Neural progenitor cell (in vitro differentiated cells): ENCODE results near the gene CREG1. TPM values are rescaled to one million over a fixed set of nuclear protein-coding genes. Genes with fewer than 3 reads are reported as not detected.
A peak's percentile ranks its signal among the peaks of the same experiment; 100 is the strongest.
"Not testable (repeated sequence)": the region's sequence is repeated elsewhere in the genome, so short reads cannot be mapped to it uniquely, and the experiment has no call there.

Experiments
- DNase-seq: peaks from one replicate; pipeline ENCODE4 v3.0.0-alpha.2; 2016; ENCODE audit warnings: low spot score
- H2AFZ ChIP-seq: fragments of 200-600 bp; sonication (generic); replicated peaks from 2 replicates; pipeline ENCODE4 v1.6.1; 2016; ENCODE audit warnings: antibody characterized with exemption
- H3F3A ChIP-seq: fragments of 200-600 bp; sonication (generic); 2 replicates; pipeline ENCODE4 v1.6.1; 2016; ENCODE audit warnings: antibody characterized with exemption, low read depth
- H3K27ac ChIP-seq: fragments of 200-600 bp; sonication (generic); 2 replicates; pipeline ENCODE4 v1.5.1; 2016; ENCODE audit warnings: mild to moderate bottlenecking
- H3K27me3 ChIP-seq: fragments of 200-600 bp; sonication (generic); 2 replicates; pipeline ENCODE4 v1.6.1; 2016; ENCODE audit warnings: mild to moderate bottlenecking, moderate library complexity
- H3K36me3 ChIP-seq: fragments of 200-600 bp; sonication (generic); 2 replicates; pipeline ENCODE4 v1.5.1; 2016
- H3K4me1 ChIP-seq: fragments of 200-600 bp; sonication (generic); 2 replicates; pipeline ENCODE4 v1.6.1; 2016; ENCODE audit warnings: mixed run types
- H3K4me2 ChIP-seq: fragments of 200-600 bp; sonication (generic); 2 replicates; pipeline ENCODE4 v1.6.1; 2016
- H3K4me3 ChIP-seq: fragments of 200-600 bp; sonication (generic); 2 replicates; pipeline ENCODE4 v1.5.1; 2016
- H3K79me2 ChIP-seq: fragments of 200-600 bp; sonication (generic); 2 replicates; pipeline ENCODE4 v1.6.1; 2016; ENCODE audit warnings: low read depth
- H3K9ac ChIP-seq: fragments of 200-600 bp; sonication (generic); 2 replicates; pipeline ENCODE4 v1.6.1; 2016
- H3K9me3 ChIP-seq: fragments of 200-600 bp; sonication (generic); 2 replicates; pipeline ENCODE4 v1.5.1; 2016; ENCODE audit warnings: low read depth
- H4K20me1 ChIP-seq: fragments of 200-600 bp; sonication (generic); 2 replicates; pipeline ENCODE4 v1.6.1; 2016; ENCODE audit warnings: low read depth
- H3K27ac Mint-ChIP-seq: 3 replicates; pipeline ENCODE4 v1.8.0; 2021; ENCODE audit warnings: mixed read lengths
- H3K27me3 Mint-ChIP-seq: 2 replicates; pipeline ENCODE4 v1.8.0; 2022; ENCODE audit warnings: low read depth, mild to moderate bottlenecking, inconsistent platforms, moderate library complexity, mixed read lengths; ENCODE audit not compliant: insufficient read depth
- H3K36me3 Mint-ChIP-seq: 3 replicates; pipeline ENCODE4 v1.8.0; 2021; ENCODE audit warnings: mixed read lengths
- H3K4me1 Mint-ChIP-seq: 3 replicates; pipeline ENCODE4 v1.8.0; 2021; ENCODE audit warnings: mixed read lengths
- H3K4me3 Mint-ChIP-seq: 3 replicates; pipeline ENCODE4 v1.8.0; 2021; ENCODE audit warnings: mild to moderate bottlenecking, moderate library complexity, mixed read lengths
- H3K9me3 Mint-ChIP-seq: 3 replicates; pipeline ENCODE4 v1.8.0; 2020; ENCODE audit warnings: mixed read lengths
- EZH2 ChIP-seq: fragments of 200-600 bp; sonication (generic); IDR thresholded peaks from 2 replicates; pipeline ENCODE4 v1.6.1; 2017; ENCODE audit warnings: antibody characterized with exemption, mild to moderate bottlenecking, moderate library complexity
- EZH2phosphoT487 ChIP-seq: fragments of 200-600 bp; sonication (generic); IDR thresholded peaks from 2 replicates; pipeline ENCODE4 v1.6.1; 2017; ENCODE audit warnings: antibody characterized with exemption
- total RNA-seq: library from RNA; depleted of rRNA; stranded (reverse); fragments of >200 nt; gene quantifications from 2 replicates; pipeline ENCODE4 v1.2.3, GENCODE V29; 2015; ENCODE audit warnings: low replicate concordance
- TF ChIP-seq, protein P1 (sequence below): fragments of 200-600 bp; sonication (generic); IDR thresholded peaks from 2 replicates; pipeline ENCODE4 v1.5.1; 2017; ENCODE audit warnings: antibody characterized with exemption, mild to moderate bottlenecking

Gene CREG1
- total RNA-seq, 1 donor from 2014 or later = 55.6 TPM

DNA sequence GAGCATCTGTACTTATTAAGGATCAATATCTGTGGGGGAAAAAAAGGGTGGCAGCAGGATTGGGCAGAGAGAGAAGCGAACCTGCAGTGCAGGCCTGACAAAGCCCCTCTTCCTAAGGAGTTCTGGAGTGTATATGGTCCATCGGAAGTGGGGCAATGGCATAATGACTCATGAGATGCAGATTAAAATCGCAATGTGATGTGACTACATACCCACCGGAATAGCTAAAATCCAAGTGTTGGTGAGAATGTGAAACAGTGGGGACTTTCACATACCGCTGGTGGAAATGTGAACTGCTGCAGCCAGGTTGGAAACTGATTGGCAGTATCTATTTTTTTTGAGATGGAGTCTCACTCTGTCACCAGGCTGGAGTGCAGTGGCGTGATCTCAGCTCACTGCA is 8.2 kb upstream of the CREG1 start:
- H3K4me3 ChIP-seq = no peak overlapping the region
- no peaks in the 10 kb centered on the region for H3K4me1 ChIP-seq
- no peak overlapping the region for H3K4me2 ChIP-seq
- no peak overlapping the region for H2AFZ ChIP-seq
- H4K20me1 ChIP-seq = no peaks in the 10 kb centered on the region
- no peak for TF ChIP-seq EZH2phosphoT487
- no peak for TF ChIP-seq EZH2
- TF ChIP-seq, protein P1, sequence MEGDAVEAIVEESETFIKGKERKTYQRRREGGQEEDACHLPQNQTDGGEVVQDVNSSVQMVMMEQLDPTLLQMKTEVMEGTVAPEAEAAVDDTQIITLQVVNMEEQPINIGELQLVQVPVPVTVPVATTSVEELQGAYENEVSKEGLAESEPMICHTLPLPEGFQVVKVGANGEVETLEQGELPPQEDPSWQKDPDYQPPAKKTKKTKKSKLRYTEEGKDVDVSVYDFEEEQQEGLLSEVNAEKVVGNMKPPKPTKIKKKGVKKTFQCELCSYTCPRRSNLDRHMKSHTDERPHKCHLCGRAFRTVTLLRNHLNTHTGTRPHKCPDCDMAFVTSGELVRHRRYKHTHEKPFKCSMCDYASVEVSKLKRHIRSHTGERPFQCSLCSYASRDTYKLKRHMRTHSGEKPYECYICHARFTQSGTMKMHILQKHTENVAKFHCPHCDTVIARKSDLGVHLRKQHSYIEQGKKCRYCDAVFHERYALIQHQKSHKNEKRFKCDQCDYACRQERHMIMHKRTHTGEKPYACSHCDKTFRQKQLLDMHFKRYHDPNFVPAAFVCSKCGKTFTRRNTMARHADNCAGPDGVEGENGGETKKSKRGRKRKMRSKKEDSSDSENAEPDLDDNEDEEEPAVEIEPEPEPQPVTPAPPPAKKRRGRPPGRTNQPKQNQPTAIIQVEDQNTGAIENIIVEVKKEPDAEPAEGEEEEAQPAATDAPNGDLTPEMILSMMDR = no peak
- H3K27ac ChIP-seq = no peak overlapping the region
- Mint-ChIP-seq H3K27ac (no peak overlapping the region), H3K4me3 (no peak overlapping the region), H3K9me3 (no peaks in the 10 kb centered on the region), H3K4me1 (peaks cover 8% of the 10 kb centered on the region), H3K36me3 (no peaks in the 10 kb centered on the region), H3K27me3 (peaks cover 2% of the 10 kb centered on the region)
- H3K27me3 ChIP-seq = no peaks in the 10 kb centered on the region
- no peaks in the 10 kb centered on the region for H3K36me3 ChIP-seq
- H3F3A ChIP-seq = no peaks in the 10 kb centered on the region
- DNase-seq = no peak
- H3K9me3 ChIP-seq = no peaks in the 10 kb centered on the region
- H3K9ac ChIP-seq = no peak overlapping the region
- no peaks in the 10 kb centered on the region for H3K79me2 ChIP-seq

DNA sequence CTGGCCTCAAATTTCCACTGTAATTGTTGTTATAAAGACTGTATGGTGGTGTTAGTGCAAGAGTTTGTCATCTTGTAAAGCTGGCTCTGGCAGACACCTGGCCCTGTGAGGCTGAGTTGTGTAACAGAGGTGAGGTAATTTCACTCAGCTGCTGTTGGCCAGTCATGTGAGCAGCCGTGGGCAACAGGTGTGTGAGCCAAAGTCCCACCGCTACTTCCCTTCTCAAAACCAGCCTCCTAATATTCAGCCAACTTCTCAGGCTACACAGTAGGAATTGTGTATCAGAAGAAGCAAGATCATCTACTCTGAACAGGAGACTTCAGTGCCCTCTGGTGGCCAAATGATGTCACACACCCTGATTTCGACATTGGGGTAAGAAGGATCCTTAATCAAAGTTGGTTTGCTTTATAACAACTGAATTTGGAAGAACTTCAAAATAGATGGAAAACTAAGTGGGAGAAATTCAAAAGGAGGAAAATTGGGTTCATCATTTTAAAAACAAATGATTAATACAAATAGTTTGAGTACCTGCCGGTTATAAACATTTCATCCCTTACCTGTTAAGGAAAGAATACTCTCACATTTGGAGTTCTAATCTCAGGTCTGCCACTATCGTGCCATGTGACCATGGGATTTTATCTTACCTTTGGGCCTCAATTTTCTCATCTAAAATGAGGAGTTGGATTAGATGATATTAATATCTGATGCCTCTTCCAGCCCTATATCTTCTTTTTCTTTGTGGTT is 2.6 kb upstream of the CREG1 start:
- H3K4me1 Mint-ChIP-seq = peaks cover 13% of the 10 kb centered on the region
- H3K27me3 Mint-ChIP-seq = peaks cover 7% of the 10 kb centered on the region
- TF ChIP-seq, protein P1 = peak; percentile 96
- TF ChIP-seq EZH2 = no peak
- Histone ChIP-seq H3F3A (peaks cover 8% of the 10 kb centered on the region), H3K9ac (no peak overlapping the region), H3K27me3 (peaks cover 7% of the 10 kb centered on the region), H4K20me1 (peaks cover 3% of the 10 kb centered on the region), H2AFZ (no peak overlapping the region), H3K4me3 (no peak overlapping the region), H3K9me3 (no peaks in the 10 kb centered on the region), H3K36me3 (no peaks in the 10 kb centered on the region), H3K79me2 (peaks cover 9% of the 10 kb centered on the region), H3K27ac (no peak overlapping the region), H3K4me1 (peaks cover 13% of the 10 kb centered on the region), H3K4me2 (no peak overlapping the region)
- no peaks in the 10 kb centered on the region for H3K36me3 Mint-ChIP-seq
- no peak overlapping the region for H3K4me3 Mint-ChIP-seq
- no peaks in the 10 kb centered on the region for H3K9me3 Mint-ChIP-seq
- DNase-seq = peak; percentile 79
- H3K27ac Mint-ChIP-seq = no peak overlapping the region

GRCh38 chr1:167555072-167555471 is 1.5 kb upstream of the CREG1 start:
- not testable (repeated sequence) for H3K79me2 ChIP-seq, H3K36me3 ChIP-seq, H3K27ac Mint-ChIP-seq, H3K27ac ChIP-seq, DNase-seq, H3K9ac ChIP-seq, H3K36me3 Mint-ChIP-seq, H3K9me3 ChIP-seq, H4K20me1 ChIP-seq, H2AFZ ChIP-seq, H3K27me3 Mint-ChIP-seq, H3K9me3 Mint-ChIP-seq, H3K27me3 ChIP-seq, H3F3A ChIP-seq, H3K4me2 ChIP-seq, H3K4me3 ChIP-seq
- Mint-ChIP-seq H3K4me1 (peaks cover 16% of the 10 kb centered on the region), H3K4me3 (peak overlapping the region; percentile 61)
- H3K4me1 ChIP-seq = peaks cover 13% of the 10 kb centered on the region

DNA sequence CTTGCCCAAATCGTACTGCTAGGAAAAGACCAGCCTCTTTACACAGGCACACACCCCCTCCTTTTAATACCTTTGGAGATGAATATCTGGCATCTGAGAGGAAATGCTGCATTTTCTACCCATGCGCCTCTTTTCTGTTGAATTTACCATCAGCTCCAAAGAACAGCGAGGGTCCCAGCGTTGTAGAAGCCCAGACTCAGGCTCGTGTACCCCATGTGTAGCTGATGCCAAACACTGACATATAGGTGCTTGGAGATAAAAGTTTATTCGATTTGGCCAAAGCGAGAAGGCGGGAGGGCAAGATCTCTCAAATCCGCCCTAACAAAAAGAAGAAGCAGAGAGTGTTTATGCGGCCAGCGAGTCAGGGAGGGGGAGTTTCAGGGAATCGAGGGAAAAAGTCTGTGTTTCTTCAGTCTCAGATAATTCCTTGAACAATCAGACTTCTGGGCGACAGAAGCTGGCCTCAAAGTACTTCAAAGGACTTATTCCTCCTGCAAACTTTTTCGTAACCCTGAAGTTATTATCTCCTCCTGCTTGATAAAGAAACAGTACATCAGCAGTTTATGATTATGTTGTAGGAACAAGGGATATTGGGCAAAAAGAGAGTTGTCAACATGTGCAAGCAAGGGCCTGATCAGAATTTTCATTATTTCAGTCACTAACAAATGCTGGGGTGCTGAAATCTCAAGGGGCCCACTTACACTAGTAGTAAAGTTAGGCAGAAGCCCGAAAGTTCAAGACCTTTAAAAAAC is 642 bp upstream of the CREG1 start:
- no peak for TF ChIP-seq EZH2
- TF ChIP-seq, protein P1 = no peak
- no peak for TF ChIP-seq EZH2phosphoT487
- peaks cover 7% of the 10 kb centered on the region for H3K27me3 Mint-ChIP-seq
- peak overlapping the region; percentile 86 for H3K4me3 Mint-ChIP-seq
- Histone ChIP-seq H3K4me2 (peak overlapping the region; percentile 96), H3K27ac (no peak overlapping the region), H3K36me3 (no peaks in the 10 kb centered on the region), H3K9me3 (no peaks in the 10 kb centered on the region), H3K79me2 (peaks cover 9% of the 10 kb centered on the region), H3K27me3 (peaks cover 7% of the 10 kb centered on the region), H3K9ac (no peak overlapping the region), H3F3A (peaks cover 8% of the 10 kb centered on the region), H3K4me1 (peaks cover 13% of the 10 kb centered on the region), H2AFZ (peak overlapping the region; percentile 96), H4K20me1 (peaks cover 3% of the 10 kb centered on the region), H3K4me3 (peak overlapping the region; percentile 78)
- H3K36me3 Mint-ChIP-seq = no peaks in the 10 kb centered on the region
- H3K9me3 Mint-ChIP-seq = no peaks in the 10 kb centered on the region
- H3K27ac Mint-ChIP-seq = peak overlapping the region; percentile 59
- H3K4me1 Mint-ChIP-seq = peaks cover 16% of the 10 kb centered on the region
- peak; percentile 39 for DNase-seq
